HG03196 (cell line): ENCODE measurements around the gene SRGAP2C.
"Not testable (repeated sequence)": the region's sequence is repeated elsewhere in the genome, so short reads cannot be mapped to it uniquely, and the experiment has no call there.

Experiments
- ATAC-seq: cut with Tn5 transposase; IDR thresholded peaks from one replicate; pipeline ENCODE4 v1.9.1; 2021; ENCODE audit not compliant: unreplicated experiment

Gene SRGAP2C

DNA sequence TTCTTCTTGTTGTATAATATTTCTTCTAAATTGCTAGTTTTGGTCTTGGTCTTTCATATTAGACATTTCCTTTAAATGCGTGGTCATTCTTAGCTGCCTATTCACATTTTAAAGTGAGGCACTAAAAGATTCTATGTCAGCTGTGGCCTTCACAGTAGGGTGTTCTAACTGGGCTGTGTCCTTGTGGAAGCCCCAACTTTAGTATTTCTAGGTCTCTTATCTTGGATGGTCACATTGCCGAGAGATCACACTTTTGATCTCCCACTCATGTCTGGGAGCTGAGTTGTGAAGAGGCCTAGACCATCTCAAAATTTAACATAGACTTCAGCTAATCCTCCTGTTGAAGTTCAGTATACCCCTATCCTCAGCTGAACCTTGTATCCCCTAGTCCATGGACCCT is 185.2 kb downstream of the SRGAP2C start:
- not testable (repeated sequence) for ATAC-seq

DNA sequence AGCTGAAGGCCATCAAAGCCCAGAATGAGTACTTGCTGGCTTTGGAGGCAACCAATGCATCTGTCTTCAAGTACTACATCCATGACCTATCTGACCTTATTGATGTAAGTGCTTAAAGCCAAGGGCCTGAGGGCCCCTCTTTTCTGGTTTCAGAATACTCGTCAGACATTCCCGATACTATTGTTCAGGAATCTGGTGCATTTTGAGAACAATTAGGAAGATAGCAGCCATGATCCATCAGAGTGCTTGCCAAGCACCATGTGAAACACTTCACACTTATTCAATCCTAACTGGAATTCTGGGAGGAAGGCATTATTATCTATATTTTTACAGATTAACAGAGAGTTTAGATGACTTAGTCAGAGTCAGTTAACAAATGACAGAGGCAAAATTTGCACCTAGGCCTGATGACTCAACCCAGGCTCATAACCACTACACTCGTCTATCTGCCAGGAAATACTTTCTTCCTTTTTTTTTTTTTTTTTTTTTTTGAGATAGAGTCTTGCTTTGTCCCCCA is 190.1 kb downstream of the SRGAP2C start:
- not testable (repeated sequence) for ATAC-seq

DNA sequence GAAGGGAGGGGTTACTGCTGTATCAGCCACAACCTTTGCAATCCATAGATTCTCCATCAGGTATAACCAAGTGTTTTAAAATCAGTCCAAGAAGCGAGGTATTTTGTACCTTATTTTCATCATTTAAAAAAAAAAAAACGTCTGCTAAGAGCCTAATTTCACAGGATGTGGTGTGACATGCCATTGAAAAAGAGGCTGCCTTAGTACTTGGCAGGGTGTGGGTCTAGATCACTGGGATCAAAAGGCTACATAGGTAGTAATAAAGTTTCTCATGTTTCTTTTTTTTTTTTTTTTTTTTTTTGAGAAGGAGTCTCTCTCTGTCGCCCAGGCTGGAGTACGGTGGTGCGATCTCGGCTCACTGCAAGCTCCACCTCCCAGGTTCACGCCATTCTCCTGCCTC is 192.2 kb downstream of the SRGAP2C start:
- ATAC-seq: not testable (repeated sequence)

DNA sequence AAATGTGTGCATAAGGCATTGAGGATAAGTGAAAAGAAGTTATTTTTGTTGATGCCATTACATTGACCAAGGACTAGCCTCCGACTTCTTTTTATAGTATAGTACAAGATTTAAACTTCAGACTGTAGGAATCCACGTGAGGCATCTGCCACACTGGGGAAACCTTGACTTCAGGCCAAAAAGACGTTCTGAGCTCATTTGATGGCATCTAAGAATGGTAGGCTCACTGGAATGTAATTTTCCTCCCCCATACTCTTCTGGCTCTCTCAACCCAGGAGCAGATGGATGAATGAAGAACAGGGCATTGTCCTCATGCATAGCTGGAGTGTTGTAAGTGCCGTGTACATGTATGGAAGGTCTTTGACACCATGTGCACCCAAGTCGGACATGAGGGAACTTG is 194.0 kb downstream of the SRGAP2C start:
- ATAC-seq: not testable (repeated sequence)

DNA sequence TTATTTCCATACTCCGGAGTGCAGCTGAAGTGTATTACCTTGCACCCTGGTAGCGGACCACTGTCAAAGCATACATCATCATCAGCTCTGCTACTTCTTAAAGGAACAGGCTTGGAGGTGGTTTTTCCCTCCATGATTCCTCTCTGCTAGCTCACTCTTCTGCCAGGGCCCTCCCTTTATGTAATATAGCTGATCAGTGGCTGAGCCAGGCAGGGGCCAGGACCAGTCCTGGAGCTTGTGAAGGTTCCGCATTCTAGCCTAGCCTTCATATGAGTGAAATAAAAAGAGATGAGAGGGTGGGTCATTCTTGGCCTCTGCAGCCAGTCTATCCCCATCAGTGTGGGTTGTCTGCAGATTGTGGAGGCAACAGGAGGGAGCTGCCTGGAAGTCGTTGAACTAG is 200.0 kb downstream of the SRGAP2C start:
- ATAC-seq: not testable (repeated sequence)

- not testable (repeated sequence) for ATAC-seq
These were observed 200.4 kb downstream of the SRGAP2C start for GRCh38 chr1:121385162-121385561.

DNA sequence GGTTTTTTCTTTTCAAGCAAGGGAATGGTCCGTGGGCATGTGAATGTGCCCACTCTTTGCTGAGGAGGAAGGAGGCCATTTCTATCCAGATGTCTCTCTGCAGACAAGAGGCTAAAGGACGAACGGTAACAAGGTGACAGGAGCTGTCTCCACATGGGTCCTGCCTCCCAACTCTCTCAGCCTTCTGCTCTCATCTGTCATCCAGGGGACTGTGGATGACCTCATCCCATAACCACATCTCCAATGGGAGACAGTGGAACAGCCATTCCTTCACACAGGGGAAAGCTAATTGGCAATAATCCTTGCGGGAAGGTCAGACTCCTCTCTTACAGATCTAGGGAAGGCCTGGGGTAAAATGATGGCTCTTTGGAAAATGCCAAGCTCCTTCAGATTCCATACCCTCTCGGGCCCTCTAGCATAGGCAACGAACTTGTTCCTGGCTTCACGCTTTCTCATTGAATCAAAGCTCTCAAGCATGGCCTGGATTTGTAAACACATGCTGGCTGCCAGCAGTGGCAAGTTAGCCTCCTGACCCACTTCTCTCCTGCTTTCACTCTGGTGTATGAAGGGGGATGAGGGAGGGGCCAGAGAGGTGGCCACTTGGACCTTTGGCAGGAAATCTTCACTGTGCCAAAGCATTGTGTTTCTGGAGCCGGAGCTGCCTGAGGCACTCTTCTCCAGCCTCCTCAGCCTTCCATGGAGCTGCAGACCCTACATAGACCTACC is 201.0 kb downstream of the SRGAP2C start:
- not testable (repeated sequence) for ATAC-seq

GRCh38 chr1:121386319-121386948 is 201.7 kb downstream of the SRGAP2C start:
- not testable (repeated sequence) for ATAC-seq

- not testable (repeated sequence) for ATAC-seq
These were observed 205.3 kb downstream of the SRGAP2C start for GRCh38 chr1:121389895-121390560.

DNA sequence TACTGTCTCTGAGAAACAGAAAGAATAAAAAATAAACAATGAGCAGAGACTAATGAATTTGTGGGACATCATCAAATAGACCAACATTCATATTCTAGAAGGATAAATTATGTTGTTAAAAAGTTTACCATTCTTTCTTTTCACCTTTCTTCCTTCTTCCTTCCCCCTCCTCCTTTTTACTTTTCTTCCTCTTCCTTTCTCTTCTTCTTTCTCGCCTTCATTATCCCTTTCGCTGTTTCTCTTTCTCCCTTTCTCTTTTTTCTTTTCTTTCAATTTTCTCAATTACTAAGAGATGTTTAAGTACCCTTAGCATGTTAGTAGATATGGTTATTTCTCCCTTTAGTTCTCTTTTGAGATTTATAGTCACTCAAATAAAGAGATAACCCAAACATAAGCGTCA is 207.4 kb downstream of the SRGAP2C start:
- not testable (repeated sequence) for ATAC-seq

DNA sequence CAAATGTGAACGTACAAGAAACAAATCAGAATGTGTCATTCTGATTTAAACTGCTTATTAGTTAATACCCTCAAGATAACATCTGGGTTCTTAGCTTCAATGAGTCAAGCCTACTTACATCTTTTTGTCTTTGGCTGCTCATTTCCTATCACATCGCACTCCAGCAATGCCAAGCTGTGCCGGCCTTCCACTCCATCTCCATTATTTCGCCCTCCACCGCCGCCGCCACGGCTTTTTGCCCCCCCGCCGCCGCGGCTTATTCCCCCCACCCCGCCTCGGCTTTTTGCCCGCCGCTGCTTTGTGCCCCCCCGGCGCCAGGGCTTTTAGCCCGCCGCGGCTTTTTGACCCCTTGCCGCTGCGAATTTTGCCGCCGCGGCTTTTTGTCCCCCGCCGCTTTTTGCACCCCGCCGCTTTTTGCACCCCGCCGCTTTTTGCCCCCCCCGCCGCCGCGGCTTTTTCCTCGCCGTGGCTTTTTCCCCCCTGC is 211.0 kb downstream of the SRGAP2C start:
- ATAC-seq: not testable (repeated sequence)

DNA sequence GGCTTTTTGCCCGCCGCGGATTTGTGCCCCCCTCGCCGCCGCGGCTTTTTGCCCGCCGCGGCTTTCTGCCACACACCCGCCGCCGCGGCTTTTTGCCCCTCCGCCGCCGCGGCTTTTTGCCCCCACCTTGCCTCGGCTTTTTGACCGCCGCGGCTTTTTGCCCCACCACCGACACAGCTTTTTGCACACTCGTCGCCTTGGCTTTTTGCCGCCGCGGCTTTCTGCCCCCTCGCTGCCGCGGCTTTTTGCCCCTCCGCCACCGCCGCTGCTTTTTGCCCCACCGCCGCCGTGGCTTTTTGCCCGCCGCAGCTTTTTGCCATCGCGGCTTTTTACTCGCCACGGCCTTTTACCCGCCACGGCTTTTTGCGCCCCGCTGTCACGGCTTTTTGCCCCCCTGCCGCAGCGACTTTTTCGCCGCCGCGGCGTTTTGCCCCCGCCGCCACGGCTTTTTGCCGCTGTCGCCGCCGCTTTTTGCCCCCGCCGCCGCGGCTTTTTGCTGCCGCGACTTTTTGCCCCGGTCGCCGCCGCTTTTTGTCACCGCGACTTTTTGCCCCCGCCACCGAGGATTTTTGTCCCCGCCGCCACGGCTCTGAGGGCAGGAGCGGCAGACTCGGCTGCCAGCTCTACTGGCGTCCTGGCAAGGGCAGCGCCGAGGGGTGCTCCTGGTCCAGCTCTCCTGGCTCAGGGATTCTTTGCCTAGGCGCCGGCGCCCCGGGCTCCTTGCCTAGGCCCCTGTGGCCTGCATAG is 211.7 kb downstream of the SRGAP2C start:
- not testable (repeated sequence) for ATAC-seq

DNA sequence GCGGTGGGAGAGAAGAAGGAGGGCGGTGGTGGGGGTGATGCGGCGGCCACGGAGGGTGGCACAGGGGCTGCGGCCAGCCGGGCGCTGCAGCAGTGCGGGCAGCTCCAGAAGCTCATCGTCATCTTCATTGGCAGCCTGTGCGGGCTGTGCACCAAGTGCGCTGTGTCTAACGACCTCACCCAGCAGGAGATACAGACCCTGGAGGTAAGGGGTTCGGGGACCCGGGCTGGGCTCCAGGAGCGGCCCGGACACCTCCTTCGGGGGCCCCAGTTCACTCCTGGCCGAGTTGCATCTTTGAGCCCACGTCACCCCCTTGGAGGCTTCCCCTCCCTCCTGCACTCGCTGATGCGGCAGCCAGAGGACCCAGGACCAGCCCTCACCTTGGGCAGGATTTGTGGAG is 212.3 kb downstream of the SRGAP2C start:
- not testable (repeated sequence) for ATAC-seq

DNA sequence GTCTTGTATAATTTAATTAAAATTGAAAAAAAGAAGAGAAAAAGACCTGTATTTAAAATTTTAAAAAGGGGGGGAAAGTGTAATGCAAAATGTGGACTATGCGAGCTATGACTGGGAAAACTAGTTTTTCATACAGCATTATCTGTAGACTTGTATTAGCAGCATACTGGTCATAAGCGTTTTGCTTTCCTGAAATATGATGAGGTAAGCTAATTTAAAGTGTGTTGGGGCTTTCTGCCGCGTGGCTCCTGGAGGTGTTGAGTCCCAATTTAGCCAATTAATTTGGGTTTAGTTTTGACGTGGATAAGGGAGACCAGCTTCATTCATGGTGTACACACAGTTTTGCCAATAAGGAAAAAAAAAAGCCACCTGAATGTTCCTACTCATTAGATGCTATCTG is 214.4 kb downstream of the SRGAP2C start:
- not testable (repeated sequence) for ATAC-seq

DNA sequence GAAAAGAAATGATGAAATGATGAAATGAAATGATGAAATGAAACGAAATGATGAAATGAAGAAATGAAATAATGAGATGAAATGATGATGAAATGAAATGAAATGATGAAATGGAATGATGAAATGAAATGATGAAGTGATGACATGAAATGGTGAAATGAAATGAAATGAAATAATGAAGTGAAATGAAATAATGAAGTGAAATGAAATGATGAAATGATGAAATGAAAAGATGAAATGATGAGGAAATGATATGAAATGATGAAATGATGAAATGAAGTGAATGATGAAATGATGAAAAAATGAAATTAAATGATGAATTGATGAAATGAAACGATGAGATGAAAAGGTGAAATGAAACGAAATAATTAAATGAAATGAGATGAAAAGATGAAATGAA is 215.3 kb downstream of the SRGAP2C start:
- ATAC-seq: not testable (repeated sequence)

GRCh38 chr1:121400541-121401310 is 216.0 kb downstream of the SRGAP2C start:
- ATAC-seq: not testable (repeated sequence)

GRCh38 chr1:121401375-121401955 is 216.7 kb downstream of the SRGAP2C start:
- not testable (repeated sequence) for ATAC-seq

- not testable (repeated sequence) for ATAC-seq
These were observed 218.5 kb downstream of the SRGAP2C start for GRCh38 chr1:121403254-121403653.

- ATAC-seq: no peak
These were observed 223.6 kb downstream of the SRGAP2C start for GRCh38 chr1:121408354-121408753.

DNA sequence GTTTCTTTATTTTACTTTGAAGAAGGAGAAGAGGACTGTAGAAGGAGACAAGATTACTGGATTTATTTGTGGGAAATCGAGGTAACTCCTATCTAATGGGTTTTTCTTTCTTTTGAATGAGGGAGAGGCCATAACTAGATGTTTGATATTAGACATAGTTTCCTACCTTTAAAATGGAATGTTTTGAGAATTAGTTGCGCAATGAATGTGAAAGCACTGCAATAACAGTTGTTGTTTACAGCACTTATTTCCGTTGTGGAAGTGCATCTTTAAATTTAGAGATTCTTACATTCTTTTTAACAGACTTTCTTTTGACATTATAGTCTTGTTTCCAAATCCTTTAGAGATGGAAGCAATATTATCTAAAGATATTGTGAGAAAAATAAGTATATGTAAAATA is 229.0 kb downstream of the SRGAP2C start:
- ATAC-seq: no peak
